ENCODE data around the gene RPRD1B.

DNA sequence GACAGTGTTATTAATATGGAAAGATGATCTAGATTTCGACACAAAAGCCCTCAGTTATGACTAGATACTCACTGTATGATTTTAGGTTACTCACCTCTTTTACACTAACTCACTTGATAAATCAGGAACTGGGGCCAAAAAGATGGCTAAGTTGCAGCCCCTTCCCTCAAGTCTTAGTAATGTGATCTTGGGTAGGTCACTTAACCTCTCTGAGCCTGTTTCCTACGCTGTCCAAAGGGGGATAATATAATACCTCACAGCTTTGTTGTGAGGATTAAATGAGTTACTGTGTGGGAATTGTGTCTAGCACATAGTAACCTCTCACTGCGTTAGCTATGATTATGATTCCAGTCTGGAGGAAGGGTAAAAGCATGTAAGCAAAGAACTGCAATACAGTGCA, 1.6 kb upstream of the RPRD1B start:
- TF ChIP-seq, protein P1, sequence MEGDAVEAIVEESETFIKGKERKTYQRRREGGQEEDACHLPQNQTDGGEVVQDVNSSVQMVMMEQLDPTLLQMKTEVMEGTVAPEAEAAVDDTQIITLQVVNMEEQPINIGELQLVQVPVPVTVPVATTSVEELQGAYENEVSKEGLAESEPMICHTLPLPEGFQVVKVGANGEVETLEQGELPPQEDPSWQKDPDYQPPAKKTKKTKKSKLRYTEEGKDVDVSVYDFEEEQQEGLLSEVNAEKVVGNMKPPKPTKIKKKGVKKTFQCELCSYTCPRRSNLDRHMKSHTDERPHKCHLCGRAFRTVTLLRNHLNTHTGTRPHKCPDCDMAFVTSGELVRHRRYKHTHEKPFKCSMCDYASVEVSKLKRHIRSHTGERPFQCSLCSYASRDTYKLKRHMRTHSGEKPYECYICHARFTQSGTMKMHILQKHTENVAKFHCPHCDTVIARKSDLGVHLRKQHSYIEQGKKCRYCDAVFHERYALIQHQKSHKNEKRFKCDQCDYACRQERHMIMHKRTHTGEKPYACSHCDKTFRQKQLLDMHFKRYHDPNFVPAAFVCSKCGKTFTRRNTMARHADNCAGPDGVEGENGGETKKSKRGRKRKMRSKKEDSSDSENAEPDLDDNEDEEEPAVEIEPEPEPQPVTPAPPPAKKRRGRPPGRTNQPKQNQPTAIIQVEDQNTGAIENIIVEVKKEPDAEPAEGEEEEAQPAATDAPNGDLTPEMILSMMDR (CRISPR knock-in tag; IDR thresholded peaks at IDR 0.05) = no peak
- TF ChIP-seq ZNF660 (CRISPR knock-in tag; IDR thresholded peaks at IDR 0.05; ENCODE audit: borderline replicate concordance, low read depth) (no peak), ZNF567 (CRISPR knock-in tag; IDR thresholded peaks at IDR 0.05; ENCODE audit: borderline replicate concordance) (no peak), FOXK1 (CRISPR knock-in tag; IDR thresholded peaks at IDR 0.05; ENCODE audit: borderline replicate concordance, low read depth) (no peak), ZNF12 (CRISPR knock-in tag; IDR thresholded peaks at IDR 0.05) (no peak), ZNF713 (CRISPR knock-in tag; IDR thresholded peaks at IDR 0.05) (no peak), EZH2 (conservative IDR thresholded peaks at IDR 0.05; ENCODE audit: low read depth, low read length) (no peak), KAT2B (IDR thresholded peaks at IDR 0.05; ENCODE audit: borderline replicate concordance, low read depth, low read length) (no peak)
- TF ChIP-seq, protein P2, sequence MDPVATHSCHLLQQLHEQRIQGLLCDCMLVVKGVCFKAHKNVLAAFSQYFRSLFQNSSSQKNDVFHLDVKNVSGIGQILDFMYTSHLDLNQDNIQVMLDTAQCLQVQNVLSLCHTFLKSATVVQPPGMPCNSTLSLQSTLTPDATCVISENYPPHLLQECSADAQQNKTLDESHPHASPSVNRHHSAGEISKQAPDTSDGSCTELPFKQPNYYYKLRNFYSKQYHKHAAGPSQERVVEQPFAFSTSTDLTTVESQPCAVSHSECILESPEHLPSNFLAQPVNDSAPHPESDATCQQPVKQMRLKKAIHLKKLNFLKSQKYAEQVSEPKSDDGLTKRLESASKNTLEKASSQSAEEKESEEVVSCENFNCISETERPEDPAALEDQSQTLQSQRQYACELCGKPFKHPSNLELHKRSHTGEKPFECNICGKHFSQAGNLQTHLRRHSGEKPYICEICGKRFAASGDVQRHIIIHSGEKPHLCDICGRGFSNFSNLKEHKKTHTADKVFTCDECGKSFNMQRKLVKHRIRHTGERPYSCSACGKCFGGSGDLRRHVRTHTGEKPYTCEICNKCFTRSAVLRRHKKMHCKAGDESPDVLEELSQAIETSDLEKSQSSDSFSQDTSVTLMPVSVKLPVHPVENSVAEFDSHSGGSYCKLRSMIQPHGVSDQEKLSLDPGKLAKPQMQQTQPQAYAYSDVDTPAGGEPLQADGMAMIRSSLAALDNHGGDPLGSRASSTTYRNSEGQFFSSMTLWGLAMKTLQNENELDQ (CRISPR knock-in tag; IDR thresholded peaks at IDR 0.05; ENCODE audit: borderline replicate concordance) = no peak
